ENCODE results near the gene PTEN.

- TF ChIP-seq EP300 (IDR thresholded peaks at IDR 0.05) (no peak), CTCF (IDR thresholded peaks at IDR 0.05) (no peak)
These were observed 35.7 kb upstream of the PTEN start for GRCh38 chr10:87827681-87828080.
